CD4-positive, alpha-beta T cell treated with Interleukin-15 for 4 hours (primary cell): ENCODE measurements around the gene LSM4.

Experiments
- DNase-seq: peaks from one replicate; pipeline ENCODE4 v3.0.0-alpha.2; 2020; ENCODE audit warnings: low spot score

Gene LSM4

DNA sequence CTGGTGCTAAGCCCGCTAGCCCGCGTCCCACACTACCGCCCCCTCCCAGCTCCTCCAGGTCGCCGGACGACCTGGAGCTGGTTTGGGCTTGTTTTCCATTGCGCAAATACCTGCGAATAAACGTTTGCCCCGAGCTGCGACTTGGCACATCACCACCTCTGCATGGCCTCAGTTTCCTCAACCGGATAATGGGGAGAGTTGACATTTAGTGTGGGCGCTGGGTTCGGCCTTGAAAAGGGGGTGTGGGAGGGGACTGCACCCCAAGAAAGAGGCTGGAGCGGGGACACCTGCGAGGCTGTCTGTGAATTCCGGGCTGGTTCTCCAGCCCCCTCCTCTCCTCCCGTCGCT lies 30.4 kb downstream of the LSM4 start:
- no peak for DNase-seq

- DNase-seq = peak; percentile 69
Measured at GRCh38 chr19:18291590-18292461, 31.1 kb downstream of the LSM4 start.

- no peak for DNase-seq
Measured at GRCh38 chr19:18291019-18291524, 31.8 kb downstream of the LSM4 start.

- DNase-seq = peak; percentile 95
Measured at GRCh38 chr19:18290302-18291018, 32.4 kb downstream of the LSM4 start.

DNA sequence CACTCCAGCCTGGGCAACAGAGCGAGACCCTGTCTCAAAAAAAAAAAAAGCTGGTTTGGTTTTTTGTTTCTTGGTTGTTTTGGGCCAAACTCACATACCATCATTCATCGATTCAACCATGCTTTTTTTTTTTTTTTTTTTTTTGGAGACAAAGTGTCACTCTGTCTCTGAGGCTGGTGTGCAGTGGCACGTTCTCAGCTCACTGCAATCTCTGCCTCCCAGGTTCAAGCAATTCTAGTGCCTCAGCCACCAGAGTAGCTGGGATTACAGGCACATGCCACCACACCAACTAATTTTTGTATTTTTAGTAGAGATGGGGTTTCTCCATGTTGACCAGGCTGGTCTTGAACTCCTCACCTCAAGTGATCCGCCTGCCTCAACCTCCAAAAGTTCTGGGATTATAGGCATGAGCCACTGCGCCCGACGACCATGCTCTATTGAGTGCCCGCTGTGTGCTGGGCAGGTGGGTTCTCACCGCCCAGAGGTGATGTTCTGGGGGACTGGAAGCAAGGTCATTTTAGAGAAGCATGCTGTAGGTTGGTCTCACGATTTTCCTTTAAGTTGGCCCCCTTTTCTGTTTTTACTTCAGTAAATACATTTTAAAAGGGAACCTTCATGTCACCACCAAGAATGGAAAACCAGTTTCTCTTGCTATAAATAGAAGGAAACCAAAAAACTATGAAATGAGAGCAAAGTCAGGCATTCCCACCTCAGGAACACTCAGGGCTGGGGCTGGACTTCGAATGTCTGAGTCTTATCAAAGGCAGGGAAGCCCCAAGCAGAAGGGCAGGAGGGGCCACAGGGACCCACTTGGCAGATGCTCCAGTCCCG lies 33.2 kb downstream of the LSM4 start:
- no peak for DNase-seq

DNA sequence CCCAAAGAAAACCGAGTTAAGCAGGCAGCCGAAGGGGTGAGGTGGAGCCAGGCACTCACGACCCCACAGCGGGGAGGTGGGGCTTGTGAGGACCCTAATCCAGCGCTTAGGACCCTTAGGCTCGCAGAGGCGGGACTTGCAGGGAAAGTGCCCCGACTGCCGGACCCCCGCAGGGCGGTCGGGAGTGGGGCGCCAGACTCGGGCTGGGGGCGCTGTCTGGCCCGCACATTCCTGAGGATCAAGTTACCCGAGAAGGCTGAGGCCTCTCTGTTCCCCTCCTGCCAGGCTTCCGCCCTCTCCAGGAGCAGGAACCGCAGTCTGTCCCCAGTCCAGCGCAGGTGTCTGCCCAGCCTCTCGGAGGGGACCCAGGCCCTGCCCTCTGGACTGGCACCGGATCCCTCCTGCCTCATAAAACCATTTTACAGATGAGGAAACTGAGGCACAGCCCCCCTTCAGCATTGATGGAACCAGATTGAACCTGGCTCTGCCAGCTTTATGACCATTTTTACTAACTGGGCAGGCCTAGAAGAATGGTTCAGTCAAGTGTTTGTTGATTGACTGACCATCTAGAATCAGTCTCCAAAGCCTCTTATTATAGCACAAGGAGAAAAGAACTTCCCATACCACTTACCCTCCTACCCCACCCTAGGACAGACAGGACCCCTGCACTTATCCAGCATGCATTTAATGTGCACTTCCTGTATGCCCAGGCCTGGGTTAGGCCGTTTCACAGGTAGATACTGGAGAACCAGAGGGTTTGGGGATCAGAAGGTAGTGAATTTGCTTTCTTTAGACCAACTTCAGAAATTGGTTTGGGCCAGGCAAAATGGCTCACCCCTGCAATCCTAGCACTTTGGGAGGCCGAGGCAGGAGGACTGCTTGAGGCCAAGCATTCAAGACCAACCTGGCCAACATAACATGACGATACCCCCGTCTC lies 34.8 kb downstream of the LSM4 start:
- DNase-seq = no peak

DNA sequence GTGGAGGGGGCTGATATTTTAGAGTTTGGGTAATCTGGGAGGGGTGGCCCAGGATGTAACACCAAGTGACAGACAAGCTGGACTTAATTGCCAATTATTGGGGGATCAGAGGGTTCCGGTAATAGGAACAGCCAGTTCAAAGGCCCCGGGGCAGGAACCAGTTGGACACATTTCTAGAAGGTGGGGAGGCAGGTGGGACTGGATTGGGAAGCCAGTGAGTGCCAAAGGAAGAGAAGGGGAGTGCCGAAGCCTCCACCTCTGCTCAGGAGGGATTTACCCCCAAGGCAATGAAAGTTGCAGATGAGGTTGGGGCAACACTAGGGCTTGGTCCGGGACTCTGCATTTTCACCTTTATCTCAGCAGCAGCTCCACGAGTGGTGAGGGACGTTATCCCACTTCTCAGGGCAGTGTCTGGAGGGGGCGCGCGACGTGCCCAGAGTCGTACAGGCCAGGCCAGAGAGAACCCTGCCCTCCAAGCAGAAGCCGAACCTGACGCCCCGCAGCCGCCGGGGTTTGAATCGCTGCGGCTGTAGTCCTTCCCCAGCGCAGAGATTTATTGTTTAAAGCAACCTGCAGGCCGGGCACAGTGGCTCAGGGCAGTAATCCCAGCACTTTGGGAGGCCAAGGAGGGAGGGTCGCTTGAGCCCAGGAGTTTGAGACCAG lies 35.8 kb downstream of the LSM4 start:
- DNase-seq = no peak

DNA sequence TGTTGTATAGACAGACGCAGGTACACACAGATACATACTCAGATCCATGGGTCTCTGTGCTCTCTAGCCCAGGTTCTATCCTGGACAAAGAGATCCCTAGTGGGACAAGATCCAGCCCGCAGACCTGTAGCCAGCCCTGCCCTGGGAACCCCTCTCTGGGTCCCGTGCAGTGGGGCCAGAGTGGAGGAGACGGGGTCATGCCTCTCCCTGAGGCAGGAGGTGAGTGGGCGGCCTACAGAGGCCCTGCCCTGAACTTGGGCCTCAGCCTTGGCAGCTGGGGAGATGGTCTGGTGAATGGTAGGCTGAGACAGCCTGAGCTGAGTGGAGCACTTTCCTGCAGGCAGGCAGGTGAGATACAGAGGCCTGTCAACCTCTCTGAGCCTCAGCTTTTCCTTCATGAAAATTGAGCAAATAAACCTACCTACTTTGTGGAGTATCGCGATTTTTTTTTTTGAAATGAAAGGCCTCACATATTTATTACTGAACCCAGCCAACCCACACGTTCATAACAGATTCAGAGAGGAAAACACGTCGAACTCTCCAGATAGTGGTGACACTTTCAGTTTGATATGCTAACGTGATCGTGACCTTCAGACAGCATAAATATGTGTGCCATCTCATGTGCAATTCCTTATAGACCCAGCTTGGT lies 38.0 kb downstream of the LSM4 start:
- DNase-seq = no peak

DNA sequence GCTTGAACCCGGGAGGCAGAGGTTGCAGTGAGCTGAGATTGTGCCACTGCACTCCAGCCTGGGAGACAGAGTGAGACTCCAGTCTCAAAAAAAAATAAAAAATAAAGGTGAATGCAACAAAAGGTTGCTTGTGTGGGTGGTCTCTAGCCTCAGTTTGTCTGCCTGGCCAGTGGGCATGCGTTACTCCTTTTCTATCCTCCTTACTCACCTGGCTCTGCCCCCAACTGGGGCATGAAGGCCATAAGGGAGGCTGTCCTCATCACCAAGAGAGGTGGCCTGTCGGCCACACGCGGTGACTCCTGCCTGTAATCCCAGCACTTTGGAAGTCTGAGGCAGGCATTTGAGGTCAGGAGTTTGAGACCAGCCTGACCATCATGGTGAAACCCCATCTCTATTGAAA lies 39.5 kb downstream of the LSM4 start:
- no peak for DNase-seq

DNA sequence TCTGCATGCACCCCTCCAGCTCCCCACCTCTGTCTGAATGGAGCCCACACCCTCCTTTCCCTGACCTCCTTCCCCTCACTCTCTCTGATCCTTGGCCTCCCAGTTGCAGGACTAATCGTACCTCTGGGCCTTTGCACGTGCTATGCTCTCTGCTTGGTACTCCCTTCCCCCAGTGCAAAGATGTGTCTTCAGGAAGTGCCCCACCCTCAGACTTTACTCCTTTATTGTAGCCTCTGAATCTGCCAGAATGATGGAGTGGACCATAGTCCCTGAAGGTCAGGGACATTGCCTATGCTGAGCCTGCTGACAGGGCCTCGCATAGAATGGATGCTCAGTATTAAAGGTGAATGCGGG lies 40.1 kb downstream of the LSM4 start:
- no peak for DNase-seq

GRCh38 chr19:18282021-18282787 lies 40.7 kb downstream of the LSM4 start:
- no peak for DNase-seq

DNA sequence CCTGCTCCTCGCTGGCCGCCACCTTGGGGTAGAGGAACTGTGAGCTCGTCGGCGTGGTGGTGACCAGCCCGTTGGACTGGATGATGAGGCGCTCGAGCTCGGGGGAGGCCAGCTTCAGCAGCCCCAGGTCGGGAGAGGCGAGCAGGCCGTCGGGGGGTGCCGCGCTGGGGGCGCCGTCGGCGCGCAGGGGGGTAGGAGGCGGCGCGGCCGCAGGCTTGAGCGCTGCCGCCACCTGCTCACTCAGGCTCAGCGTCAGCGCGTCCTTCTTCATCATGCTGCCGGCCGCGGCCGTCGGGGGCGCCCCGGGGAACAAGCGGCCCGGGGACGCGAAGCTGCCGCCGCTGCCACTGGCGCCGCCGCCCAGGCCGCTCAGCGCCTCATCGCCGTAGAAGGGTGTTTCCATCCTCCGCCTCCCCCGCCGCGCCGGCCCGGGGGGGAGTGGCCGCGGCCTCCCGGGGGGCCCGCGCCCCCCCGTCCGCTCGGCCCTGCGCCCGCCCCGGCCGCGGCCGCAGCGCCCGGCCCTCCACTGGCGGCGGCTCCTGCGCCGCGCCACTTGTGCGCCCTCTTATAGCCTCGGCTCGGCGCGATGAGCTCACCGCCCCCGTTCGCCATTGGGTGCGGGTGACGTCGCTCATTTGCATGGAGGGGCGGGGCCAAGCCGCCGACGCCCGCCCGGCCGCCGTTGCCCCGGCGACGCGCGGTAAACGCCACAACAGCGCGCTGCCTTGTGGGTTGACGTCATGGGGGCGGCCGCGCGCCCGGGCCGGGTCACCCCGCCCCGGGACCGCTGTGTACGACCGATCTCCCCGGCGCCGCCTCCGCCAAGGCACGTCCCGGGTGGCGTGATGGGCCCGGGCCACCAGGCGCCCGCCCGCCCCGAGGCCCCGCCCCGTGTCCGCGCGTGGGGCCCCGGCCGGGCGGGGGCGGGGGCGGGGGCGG lies 41.5 kb downstream of the LSM4 start, which contains the start of gene JUND:
Gene JUND, minus strand, starts transcription at position 541 of the 939 bp plus-strand sequence. Its CDS starts 138 bp downstream, at position 403.
- DNase-seq = peak; percentile 98

DNA sequence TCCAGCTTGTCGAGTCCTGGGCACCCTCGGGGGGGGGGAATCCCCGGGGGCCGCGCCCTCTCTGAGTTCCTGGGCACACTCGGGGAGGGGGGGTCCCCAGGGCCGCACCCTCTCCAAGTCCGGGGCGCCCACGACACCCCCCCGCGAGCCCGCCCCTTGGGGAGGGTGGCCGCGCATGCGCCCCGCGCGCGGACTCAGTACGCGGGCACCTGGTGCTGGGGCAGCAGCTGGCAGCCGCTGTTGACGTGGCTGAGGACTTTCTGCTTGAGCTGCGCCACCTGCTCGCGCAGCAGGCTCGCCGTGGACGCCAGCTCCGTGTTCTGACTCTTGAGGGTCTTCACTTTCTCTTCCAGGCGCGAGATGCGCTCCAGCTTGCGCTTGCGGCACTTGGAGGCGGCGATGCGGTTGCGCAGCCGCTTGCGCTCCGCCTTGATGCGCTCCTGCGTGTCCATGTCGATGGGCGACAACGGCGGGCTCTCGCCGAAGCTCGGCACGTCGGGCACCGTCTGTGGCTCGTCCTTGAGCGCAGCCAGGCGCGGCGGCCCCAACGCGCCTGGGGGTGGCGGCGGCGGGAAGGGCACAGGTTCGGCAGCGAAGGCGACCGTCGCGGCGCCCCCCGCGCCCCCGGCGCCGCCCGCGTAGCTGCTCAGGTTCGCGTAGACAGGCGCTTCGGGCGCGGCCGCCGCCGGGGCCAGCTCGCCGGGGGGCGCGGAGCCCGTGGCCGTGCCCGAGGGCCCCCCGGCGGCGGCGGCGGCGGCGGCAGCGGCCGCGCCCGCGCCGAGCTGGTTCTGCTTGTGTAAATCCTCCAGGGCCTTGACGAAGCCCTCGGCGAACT lies 42.4 kb downstream of the LSM4 start:
- DNase-seq = peak; percentile 85

DNA sequence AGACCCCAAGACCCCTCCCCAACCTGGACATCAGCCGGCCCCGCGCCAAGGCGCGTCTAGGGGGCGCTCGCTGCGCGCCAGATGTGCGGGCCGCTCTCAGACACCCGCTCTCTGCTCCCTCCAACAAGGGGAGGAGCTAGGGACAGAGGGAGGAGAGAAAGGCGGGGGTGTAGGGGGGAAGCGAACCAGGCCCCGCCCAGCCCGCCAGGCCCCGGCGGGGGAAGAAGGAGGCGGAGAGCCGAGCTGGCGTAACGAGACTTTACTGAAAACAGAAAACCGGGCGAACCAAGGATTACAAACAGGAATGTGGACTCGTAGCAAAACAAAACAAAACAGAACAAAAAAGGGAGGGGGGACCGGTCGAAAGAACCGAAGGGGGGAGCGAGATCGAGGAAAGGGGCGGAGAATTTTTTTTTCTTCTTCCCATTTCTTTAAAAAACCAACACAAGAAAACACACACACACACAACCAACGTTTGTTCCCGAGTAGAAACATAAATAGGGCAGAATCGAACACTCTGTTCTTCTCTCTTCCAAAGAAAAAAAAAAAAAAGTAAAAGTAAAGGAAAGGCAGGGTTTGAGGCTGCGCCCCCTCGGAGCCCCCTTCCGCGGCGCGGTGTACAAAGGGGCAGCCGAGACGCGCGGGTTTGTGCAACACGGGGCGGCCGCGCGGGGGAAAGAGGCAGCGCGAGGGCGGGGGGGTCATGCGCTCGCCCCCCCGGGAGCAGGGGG lies 43.2 kb downstream of the LSM4 start:
- peak; percentile 94 for DNase-seq

DNA sequence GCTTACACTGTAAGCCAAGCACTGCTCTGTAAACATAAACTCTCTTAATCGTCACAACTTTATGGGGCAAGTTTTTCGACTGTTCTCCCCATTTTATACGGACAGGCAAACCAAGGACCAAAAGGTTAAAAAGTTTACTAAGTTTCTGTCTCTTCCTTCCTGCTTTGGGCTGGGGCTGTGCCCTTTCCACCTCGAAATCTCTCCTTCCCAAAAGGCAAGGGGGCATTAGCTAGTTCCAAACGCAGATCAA lies 43.7 kb downstream of the LSM4 start:
- no peak for DNase-seq

GRCh38 chr19:18278521-18279265 lies 44.2 kb downstream of the LSM4 start:
- DNase-seq = peak; percentile 49
